HEK293T (cell line): Measurements from ENCODE around the gene GRAMD2B.

ENCODE experiments used
- ARNT ChIP-seq: fragments of 450-650 bp; IDR thresholded peaks from 2 replicates; pipeline ENCODE4 v1.6.1; 2017; ENCODE audit warnings: mild to moderate bottlenecking
- BHLHE40 ChIP-seq: fragments of 450-650 bp; IDR thresholded peaks from 2 replicates; pipeline ENCODE4 v1.6.1; 2016; ENCODE audit warnings: mild to moderate bottlenecking, moderate library complexity, borderline replicate concordance
- ELF4 ChIP-seq: fragments of 450-650 bp; IDR thresholded peaks from 2 replicates; pipeline ENCODE4 v1.6.1; 2017; ENCODE audit warnings: antibody characterized with exemption
- FOXA1 ChIP-seq: fragments of 450-650 bp; IDR thresholded peaks from 2 replicates; pipeline ENCODE4 v1.6.1; 2016; ENCODE audit warnings: mild to moderate bottlenecking
- FOXK2 ChIP-seq: fragments of 450-650 bp; IDR thresholded peaks from 2 replicates; pipeline ENCODE4 v1.6.1; 2016; ENCODE audit warnings: mild to moderate bottlenecking
- FOXM1 ChIP-seq: fragments of 450-650 bp; IDR thresholded peaks from 2 replicates; pipeline ENCODE4 v1.6.1; 2017; ENCODE audit warnings: mild to moderate bottlenecking, borderline replicate concordance
- L3MBTL2 ChIP-seq: fragments of 450-650 bp; conservative IDR thresholded peaks from 2 replicates; pipeline ENCODE4 v1.6.1; 2016; ENCODE audit warnings: mild to moderate bottlenecking
- NFRKB ChIP-seq: fragments of 450-650 bp; IDR thresholded peaks from 2 replicates; pipeline ENCODE4 v1.6.1; 2016; ENCODE audit warnings: mild to moderate bottlenecking, moderate library complexity
- SP1 ChIP-seq: fragments of 450-650 bp; IDR thresholded peaks from 2 replicates; pipeline ENCODE4 v1.6.1; 2017
- SUZ12 ChIP-seq: fragments of 450-650 bp; IDR thresholded peaks from 2 replicates; pipeline ENCODE4 v1.6.1; 2016; ENCODE audit warnings: mild to moderate bottlenecking
- TARDBP ChIP-seq: fragments of 450-650 bp; IDR thresholded peaks from 2 replicates; pipeline ENCODE4 v1.6.1; 2016
- ZNF384 ChIP-seq: fragments of 450-650 bp; IDR thresholded peaks from 2 replicates; pipeline ENCODE4 v1.6.1; 2016

DNA sequence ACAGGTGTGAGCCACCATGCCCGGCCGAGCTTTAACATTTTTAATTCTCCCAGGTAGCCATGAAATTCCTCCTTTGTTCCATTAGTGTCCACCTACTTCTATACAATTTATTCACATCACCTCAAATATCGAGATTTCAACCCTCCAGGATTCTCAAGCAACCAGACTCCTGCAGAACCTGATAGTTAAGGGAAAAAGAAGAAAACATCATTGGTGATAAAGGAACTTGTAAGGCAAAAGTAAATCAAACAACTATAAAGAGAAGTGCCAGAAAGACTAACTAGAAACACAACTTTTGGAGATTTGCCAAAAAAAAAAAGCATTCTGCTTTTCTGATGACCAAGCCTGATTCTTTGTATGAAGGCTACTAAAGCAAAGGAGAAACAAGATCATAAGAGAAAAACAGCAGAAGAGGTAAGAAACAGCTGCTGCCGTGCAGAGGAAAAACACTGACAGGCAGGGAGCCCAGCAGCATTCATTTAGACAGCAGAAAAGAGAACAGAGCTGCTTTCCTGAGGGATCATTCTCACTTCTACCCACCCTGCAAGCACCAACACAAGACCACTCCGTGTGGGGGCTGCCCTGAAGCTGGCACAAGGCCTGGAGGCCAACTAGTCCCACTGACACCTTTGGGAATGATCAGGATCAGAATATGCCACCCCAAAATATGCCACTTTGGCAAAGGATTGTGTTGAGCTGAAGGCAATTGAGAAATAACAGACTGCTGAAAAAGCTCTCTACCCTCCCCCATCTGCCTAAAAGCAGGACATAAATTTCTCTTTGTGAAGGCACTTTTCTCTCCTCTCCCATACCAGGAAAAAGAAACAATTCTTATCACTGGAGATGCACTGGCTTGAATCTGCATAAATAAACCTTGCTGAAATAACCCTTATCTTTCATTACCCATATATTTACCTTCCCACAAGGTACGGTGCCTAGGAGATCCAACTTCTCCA is 96.7 kb downstream of the GRAMD2B start:
- no peak for TF ChIP-seq SUZ12
- TF ChIP-seq SP1 = no peak
- no peak for TF ChIP-seq ZNF384
- no peak for TF ChIP-seq BHLHE40
- TF ChIP-seq ELF4 = no peak
- TF ChIP-seq TARDBP = no peak
- no peak for TF ChIP-seq FOXM1
- TF ChIP-seq FOXK2 = no peak
- no peak for TF ChIP-seq NFRKB
- no peak for TF ChIP-seq L3MBTL2
- TF ChIP-seq FOXA1 = no peak
- no peak for TF ChIP-seq ARNT
